CD4-positive, alpha-beta T cell treated with Interleukin-15 for 4 hours (primary cell): Measurements from ENCODE around the gene SEC22B.
"Not testable (repeated sequence)": the region's sequence is repeated elsewhere in the genome, so short reads cannot be mapped to it uniquely, and the experiment has no call there.

Experiments used
- DNase-seq: peaks from one replicate; pipeline ENCODE4 v3.0.0-alpha.2; 2020; ENCODE audit warnings: low spot score

The SEC22B gene

DNA sequence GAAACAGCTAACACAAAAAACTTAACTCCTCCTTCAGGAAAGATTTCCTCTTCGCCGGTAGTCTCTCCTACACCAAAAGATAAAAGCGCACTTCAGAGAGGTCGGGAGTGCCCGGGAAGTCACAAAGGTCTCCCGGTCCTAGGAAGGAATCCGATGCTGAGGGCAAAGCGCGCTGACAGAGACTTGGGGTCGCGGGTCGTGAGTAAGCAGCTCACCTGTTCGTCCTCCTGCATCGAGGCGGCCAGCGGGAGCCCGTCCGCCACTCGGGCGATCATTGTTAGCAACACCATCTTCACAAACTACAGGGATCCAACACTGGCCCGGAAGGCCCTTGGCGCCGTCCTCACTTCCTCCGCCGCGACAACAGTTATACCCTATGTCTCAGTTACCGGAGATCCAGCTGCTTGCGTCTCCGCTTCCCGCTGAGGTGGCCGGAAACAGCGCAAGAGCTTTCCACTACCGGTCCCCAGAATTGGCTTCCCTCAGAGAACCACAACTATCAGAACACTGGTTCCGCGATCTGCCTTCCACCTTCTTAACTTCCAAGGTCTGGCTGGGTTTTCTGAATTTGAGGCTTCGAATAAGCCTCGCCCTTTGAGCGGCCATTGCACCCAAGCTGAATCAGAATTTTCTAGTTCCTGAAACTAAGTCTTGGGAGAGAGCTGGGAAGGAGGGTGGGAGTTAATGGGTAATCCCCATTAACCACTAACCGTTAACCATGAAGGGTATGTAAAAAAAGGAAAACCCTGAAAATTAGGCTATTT is at the start of gene SEC22B:
TSS of gene SEC22B (minus strand) at position 429 of the 764 bp plus-strand sequence. CDS start at position 290, 139 bp downstream.
- DNase-seq = peak; percentile 91

DNA sequence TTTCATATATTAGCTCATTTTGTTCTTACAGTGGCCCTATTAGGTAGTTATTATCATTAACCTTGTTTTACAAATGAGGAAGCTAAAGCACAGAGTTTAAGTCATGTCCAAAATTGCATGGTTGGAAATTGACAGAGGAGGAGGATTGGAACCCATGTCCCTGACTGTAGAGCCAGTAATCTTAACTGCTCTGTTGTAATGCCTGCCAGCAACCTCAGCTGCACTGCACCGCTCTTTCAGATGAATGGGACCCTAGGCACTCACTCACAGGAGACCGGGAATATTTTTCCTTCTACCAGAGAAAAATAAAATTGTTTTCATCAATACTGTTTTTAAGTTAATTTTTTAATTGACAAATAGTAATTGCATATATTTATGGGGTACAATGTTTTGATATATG is 41.6 kb upstream of the SEC22B start:
- DNase-seq = not testable (repeated sequence)

DNA sequence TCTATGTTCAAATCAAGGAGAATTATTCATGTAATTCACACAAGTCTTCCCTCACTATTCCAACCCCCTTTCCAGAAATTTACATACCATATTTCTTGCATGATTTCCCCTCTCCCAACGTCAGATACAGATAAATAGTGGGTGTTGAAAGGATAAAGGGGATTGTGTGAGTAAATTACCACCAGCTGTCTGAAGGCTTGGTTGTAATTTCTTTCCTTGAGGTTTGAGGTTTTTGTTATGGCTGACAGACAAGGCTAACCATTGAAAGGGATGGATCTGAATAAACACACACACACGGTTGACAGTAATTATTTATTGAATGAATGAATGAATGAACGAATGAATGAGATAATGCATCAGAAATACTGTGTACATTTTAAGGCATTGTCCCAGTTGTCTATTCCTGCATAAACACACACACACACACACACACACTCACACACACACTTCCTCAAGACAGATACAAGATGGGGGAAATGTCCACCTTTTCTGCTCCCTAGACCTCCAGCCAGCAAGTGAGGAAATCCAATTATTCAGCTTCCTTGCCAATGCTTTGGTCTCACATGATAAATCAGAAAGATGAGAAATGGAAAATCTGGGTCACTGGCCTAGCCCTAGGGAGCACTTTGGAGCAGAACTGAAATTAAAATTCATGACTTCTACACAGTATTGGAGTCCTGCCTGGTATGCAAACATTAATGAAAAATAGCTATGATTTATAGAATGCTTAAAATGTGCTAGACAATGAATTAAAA is 41.0 kb upstream of the SEC22B start:
- not testable (repeated sequence) for DNase-seq

- not testable (repeated sequence) for DNase-seq
Observed at GRCh38 chr1:120213606-120214005, 37.3 kb upstream of the SEC22B start.

DNA sequence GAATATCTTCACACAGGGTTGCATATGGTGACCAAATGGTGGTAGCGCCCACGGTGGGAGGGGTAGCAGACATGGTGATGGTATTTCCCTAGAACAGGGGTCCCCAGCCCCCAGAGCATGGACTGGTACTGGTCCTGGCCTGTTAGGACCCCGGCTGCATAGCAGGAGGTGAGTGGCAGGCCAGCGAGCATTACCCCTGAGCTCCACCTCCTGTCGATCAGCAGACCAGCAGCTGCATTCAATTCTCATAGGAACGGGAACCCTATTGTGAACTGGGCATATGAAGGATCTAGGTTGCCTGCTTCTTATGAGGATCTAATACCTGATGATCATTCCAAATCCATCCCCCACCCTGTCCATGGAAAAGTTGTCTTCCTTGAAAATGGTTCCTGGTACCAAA is 34.4 kb upstream of the SEC22B start:
- DNase-seq = not testable (repeated sequence)

- not testable (repeated sequence) for DNase-seq
Observed at GRCh38 chr1:120196863-120197775, 20.8 kb upstream of the SEC22B start.

DNA sequence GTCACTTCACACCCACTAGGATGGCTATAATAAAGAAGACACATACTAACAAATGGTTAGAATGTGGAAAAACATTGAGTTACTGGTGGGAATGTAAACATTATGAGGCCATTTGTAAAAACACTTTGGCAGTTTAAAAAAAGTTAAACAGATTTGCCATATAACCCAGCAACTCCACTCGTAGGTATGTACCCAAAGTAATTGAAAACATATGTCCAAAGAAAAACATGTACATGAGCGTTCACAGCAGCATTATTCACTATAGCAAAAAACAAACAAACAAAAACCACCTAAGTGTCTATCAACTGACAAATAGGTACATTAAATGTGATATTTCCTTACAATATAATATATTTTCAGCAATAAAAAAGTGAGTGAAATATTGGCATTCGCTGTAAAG is 12.3 kb upstream of the SEC22B start:
- DNase-seq = not testable (repeated sequence)

- DNase-seq = not testable (repeated sequence)
Observed at GRCh38 chr1:120182176-120182707, 5.9 kb upstream of the SEC22B start.

DNA sequence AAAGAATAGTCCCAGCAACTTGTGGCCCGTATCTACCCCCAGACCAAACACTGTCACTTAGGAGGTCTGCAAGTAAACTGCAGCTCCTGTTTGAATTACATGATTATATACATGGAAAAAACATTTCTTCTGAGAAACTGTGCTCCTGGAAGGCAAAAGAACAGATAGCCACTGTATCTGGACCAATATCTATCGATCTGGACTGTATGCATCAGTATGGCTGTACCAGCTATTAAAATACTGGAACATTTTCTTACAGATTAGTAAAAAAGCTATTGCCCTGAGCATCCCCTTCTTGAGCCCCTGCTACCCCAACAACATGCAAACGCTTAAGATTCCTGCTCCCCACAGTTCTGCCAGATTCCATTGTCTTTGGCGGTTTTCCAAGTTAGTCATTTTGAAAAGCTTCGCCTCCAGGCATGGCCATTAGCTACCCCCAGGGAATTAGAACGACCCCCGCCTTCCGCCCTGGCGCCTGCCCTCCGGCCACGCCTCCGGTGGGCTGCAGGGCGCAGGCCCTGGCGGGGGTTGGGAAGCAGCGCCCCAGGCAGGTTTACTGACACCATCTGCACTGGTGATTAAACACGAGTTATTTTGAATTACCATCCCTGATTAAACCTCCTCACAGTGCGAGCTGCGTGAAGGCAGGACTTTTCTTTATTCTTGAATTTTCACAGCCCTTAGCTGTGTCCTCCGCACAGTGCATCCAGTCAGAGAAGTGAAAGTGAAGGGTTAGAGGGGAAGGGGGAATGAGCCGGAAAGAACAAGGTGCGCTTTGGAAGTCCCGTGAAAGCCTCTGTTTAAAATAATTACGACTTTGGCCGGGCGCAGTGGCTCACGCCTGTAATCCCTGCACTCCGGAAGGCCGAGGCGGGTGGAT is 3.7 kb upstream of the SEC22B start:
- DNase-seq = not testable (repeated sequence)

GRCh38 chr1:120178799-120179756 is 2.8 kb upstream of the SEC22B start:
- DNase-seq = no peak

DNA sequence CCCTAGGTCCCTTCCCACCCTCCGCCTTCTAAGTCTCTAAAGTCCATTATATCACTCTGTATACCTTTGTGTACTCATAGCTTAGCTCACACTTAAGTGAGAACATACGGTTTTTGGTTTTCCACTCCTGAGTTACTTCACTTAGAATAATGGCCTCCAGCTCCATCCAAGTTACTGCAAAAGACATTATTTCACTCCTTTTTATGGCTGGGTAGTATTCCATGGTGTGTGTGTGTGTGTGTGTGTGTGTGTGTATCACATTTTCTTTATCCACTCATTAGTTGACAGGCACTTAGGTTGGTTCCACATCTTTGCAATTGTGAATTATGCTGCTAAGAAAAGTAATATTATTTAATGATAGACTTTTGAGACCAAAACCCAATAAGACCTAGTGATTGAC is 1.7 kb upstream of the SEC22B start:
- not testable (repeated sequence) for DNase-seq

- not testable (repeated sequence) for DNase-seq
Observed at GRCh38 chr1:120175688-120176087, 632 bp downstream of the SEC22B start.

DNA sequence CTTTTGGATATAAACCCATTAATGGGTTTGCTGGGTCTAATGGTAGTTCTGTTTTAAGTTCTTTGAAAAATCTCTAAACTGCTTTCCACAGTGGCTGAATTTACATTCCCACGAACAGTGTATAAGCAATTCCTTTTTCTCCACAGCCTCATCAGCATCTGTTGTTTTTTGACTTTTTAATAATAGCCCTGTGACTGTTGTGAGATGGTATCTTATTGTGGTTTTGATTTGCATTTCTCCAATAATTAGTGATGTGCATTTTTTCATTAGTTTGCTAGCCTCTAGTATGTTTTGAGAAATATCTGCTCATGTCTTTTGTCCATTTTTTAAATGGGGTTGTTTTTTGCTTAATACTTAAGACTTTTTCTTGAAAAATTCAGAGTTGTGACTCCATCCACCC is 11.6 kb downstream of the SEC22B start:
- DNase-seq = not testable (repeated sequence)

DNA sequence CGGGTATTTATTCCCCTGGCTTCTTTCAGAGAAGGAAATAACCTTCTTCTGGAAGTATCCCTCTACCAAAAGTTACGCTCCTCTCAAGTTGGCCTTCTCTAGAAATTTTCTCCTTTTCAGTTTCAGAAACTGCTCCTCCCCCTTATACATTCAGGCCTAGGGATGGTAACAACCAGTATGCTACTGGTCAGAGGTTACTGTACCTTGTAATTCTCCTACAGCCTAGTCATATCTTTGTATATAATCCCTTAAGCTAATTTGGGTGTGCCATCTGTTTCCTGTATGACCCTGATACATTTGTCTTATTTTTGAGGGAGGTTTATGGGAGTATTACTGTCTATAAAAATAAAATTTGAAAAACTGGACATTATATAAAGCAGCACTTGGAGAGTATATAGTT is 14.3 kb downstream of the SEC22B start:
- not testable (repeated sequence) for DNase-seq

DNA sequence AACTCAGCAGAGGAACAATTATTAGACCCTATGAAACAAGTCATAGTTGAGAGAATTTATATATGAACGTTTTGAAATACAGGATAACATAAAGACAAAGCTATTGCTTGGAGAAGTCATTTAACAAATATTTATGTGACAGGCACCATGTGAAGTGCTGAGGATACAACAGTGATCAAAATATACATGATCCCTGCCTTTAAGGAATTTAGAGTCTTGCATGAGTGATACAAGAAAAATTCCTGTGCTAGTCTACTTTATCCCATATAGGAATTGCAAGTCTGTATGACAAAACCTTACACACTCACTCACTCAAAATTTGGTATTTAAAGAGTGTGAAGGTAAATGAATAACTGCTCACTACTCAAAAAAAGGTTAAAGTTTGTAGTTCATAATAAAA is 17.8 kb downstream of the SEC22B start:
- not testable (repeated sequence) for DNase-seq

DNA sequence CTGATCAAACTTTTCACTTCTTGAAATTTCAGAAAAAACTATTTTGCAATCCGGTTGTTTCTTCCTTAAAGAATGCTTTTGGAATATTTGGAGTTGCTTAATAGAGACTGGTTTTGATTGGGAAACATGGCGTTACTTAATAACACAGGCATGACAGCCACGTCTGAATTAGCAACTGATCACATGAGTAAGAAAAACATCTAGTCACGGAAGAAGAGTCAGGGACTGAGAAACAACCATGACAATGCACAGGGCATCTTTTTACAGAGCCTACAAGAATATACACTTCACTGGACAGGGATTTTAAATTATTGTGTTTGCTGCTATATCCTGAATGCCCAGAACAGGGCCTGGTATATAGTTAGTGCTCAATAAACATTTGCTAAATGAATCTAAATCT is 18.2 kb downstream of the SEC22B start:
- not testable (repeated sequence) for DNase-seq

- DNase-seq = not testable (repeated sequence)
Observed at GRCh38 chr1:120150138-120150822, 26.0 kb downstream of the SEC22B start.

DNA sequence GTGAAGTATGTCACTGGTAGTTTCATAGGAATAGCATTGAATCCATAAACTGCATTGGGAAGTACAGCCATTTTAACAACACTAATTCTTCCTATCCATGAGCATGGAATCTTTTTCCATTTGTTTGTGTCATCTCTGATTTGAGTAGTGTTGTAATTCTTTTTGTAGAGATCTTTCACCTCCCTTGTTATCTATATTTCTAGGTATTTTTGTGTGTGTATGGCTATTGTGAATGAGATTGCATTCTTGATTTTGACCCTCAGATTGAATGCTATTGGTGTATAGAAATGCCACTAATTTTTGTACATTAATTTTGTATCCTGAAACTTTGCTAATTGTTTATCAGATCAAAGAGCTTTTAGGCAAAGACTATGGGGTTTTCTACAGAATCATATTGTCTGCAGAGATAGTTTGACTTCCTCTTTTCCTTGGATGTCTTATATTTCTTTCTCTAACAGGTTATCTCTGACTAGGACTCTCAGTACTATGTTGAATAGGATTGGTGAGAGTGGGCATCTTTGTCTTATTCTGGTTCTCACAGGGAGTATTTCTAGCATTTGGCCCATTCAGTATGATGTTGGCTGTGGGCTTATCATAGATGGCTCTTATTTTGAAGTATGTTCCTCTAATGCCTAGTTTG is 26.8 kb downstream of the SEC22B start:
- not testable (repeated sequence) for DNase-seq
